Testis (tissue), 3 donors: Measurements from ENCODE around the gene IFIT1. TPM values are rescaled to one million over a fixed set of nuclear protein-coding genes. Genes with fewer than 3 reads are reported as not detected.

ENCODE experiments used
- DNase-seq: peaks from one replicate; pipeline ENCODE4 v3.0.0-alpha.2; 2019
- H3K27ac ChIP-seq, 2 donors: fragments of 200-600 bp; sonication (generic); one replicate each; pipeline ENCODE4 v1.5.1; 2019
- H3K27me3 ChIP-seq: fragments of 200-600 bp; sonication (generic); one replicate; pipeline ENCODE4 v1.5.1; 2019
- H3K36me3 ChIP-seq: fragments of 200-600 bp; sonication (generic); one replicate; pipeline ENCODE4 v1.5.1; 2017; ENCODE audit warnings: low read depth; ENCODE audit errors: missing control alignments
- H3K4me1 ChIP-seq: fragments of 200-600 bp; sonication (generic); one replicate; pipeline ENCODE4 v1.5.1; 2019
- H3K4me3 ChIP-seq, 2 donors: fragments of 200-600 bp; sonication (generic); one replicate each; pipeline ENCODE4 v1.5.1; 2017 to 2019
- H3K9me3 ChIP-seq: fragments of 200-600 bp; sonication (generic); one replicate; pipeline ENCODE4 v1.5.1; 2017
- CTCF ChIP-seq, 3 experiments: fragments of 450-650 bp in 2 of 3; fragments of 200-600 bp in 1 of 3; sonication (generic) in 1 of 3; IDR thresholded peaks; one replicate each; pipeline ENCODE4 v1.5.1; 2016 to 2019; ENCODE audit warnings: antibody characterized with exemption in 3 of 3, mild to moderate bottlenecking in 2 of 3, moderate library complexity in 1 of 3
- POLR2A ChIP-seq: fragments of 450-650 bp; IDR thresholded peaks from one replicate; pipeline ENCODE4 v1.6.1; 2017; ENCODE audit warnings: antibody characterized with exemption, mild to moderate bottlenecking, moderate library complexity
- WGBS, 2 donors: methylation state at CpG; one replicate each; pipeline ENCODE4 v1.1.5; 2018; 5-methylcytosine and 5-hydroxymethylcytosine counted together
- intact Hi-C: fragments of 100-400 bp; cut with DNase I; formaldehyde crosslinking; loops from one replicate; pipeline ENCODE4 v1.15.1; 2023; ENCODE audit warnings: low total_unique reads
- polyA plus RNA-seq: library from polyadenylated mRNA; stranded (reverse); fragments of 350-450 nt; fragmentation: Illumina TruSeq; extraction: RNeasy Lipid Tissue Mini Kit (QIAGEN cat#74804); gene quantifications from one replicate; pipeline ENCODE4 v1.2.3, GENCODE V29; 2014; ENCODE audit warnings: low read depth, low replicate concordance; ENCODE audit not compliant: insufficient read depth
- total RNA-seq, 2 donors: library from RNA; depleted of rRNA; stranded (reverse); fragments of >200 nt; gene quantifications; one replicate each; pipeline ENCODE4 v1.2.3, GENCODE V29; 2016

IFIT1 gene
- total and polyA plus RNA-seq, 3 donors from 2014 or later: 13.1 to 15.3 (median 14.8) TPM

- intact Hi-C loops: loop anchor here (10.0 kb wide), 1 partner anchor 127 kb away; no protein-coding TSS in a partner anchor
- 79 to 93% methylated on average over 4 of the region's 4 CpGs for WGBS, 2 donors
- DNase-seq: no peak
Observed at GRCh38 chr10:89427629-89428028, 35.2 kb downstream of the IFIT1 start.

GRCh38 chr10:89428877-89429276 lies 36.5 kb downstream of the IFIT1 start:
- WGBS, 2 donors: 13 to 31% methylated on average over 1 of the region's 1 CpG
- H3K4me1 ChIP-seq: no peaks in the 10 kb centered on the region
- intact Hi-C loops: loop anchor here (10.0 kb wide), 1 partner anchor 126 kb away; no protein-coding TSS in a partner anchor
- no peak overlapping the region for H3K27ac ChIP-seq
- no peak overlapping the region for H3K4me3 ChIP-seq
- no peaks in the 10 kb centered on the region for H3K9me3 ChIP-seq
- no peak for TF ChIP-seq POLR2A
- H3K36me3 ChIP-seq: no peaks in the 10 kb centered on the region
- no peak for DNase-seq
- no peaks in the 10 kb centered on the region for H3K27me3 ChIP-seq

More at GRCh38 chr10:89427629-89428028, 35.2 kb downstream of the IFIT1 start:
- Histone ChIP-seq H3K27ac (no peak overlapping the region), H3K27me3 (no peaks in the 10 kb centered on the region), H3K4me3 (no peak overlapping the region), H3K9me3 (no peaks in the 10 kb centered on the region), H3K4me1 (no peaks in the 10 kb centered on the region), H3K36me3 (no peaks in the 10 kb centered on the region)
- TF ChIP-seq POLR2A (no peak), CTCF (IDR thresholded peaks at IDR 0.05) (no peak)

- no peak for DNase-seq
- Histone ChIP-seq H3K36me3 (no peaks in the 10 kb centered on the region), H3K4me3 (no peak overlapping the region), H3K4me1 (no peaks in the 10 kb centered on the region), H3K27ac (no peak overlapping the region), H3K9me3 (no peaks in the 10 kb centered on the region), H3K27me3 (no peaks in the 10 kb centered on the region)
- 48 to 51% methylated on average over 3 of the region's 3 CpGs for WGBS, 2 donors
- intact Hi-C loops: no loop called here
- TF ChIP-seq CTCF (IDR thresholded peaks at IDR 0.05) (no peak), POLR2A (no peak)
Observed at GRCh38 chr10:89431977-89432376, 39.6 kb downstream of the IFIT1 start.

GRCh38 chr10:89438525-89438924 lies 46.1 kb downstream of the IFIT1 start:
- intact Hi-C loops: no loop called here
- no peaks in the 10 kb centered on the region for H3K9me3 ChIP-seq
- no peak for TF ChIP-seq CTCF (IDR thresholded peaks at IDR 0.05)
- TF ChIP-seq POLR2A: no peak
- no peak for DNase-seq
- 95 to 96% methylated on average over 4 of the region's 4 CpGs for WGBS, 2 donors
- no peaks in the 10 kb centered on the region for H3K36me3 ChIP-seq
- H3K27me3 ChIP-seq: no peaks in the 10 kb centered on the region
- no peak overlapping the region for H3K27ac ChIP-seq
- H3K4me1 ChIP-seq: no peaks in the 10 kb centered on the region
- no peak overlapping the region for H3K4me3 ChIP-seq

GRCh38 chr10:89440226-89441009 lies 48.0 kb downstream of the IFIT1 start:
- no peak overlapping the region for H3K27ac ChIP-seq
- no peak for TF ChIP-seq POLR2A
- no peak for TF ChIP-seq CTCF (IDR thresholded peaks at IDR 0.05)
- intact Hi-C loops: no loop called here
- no peak for DNase-seq
- no peaks in the 10 kb centered on the region for H3K36me3 ChIP-seq
- H3K4me1 ChIP-seq: no peaks in the 10 kb centered on the region
- no peak overlapping the region for H3K4me3 ChIP-seq
- H3K9me3 ChIP-seq: no peaks in the 10 kb centered on the region
- no peaks in the 10 kb centered on the region for H3K27me3 ChIP-seq
- WGBS, 2 donors: 73 to 92% methylated on average over 4 of the region's 4 CpGs
